ENCODE results near the gene ALCAM. TPM values are rescaled to one million over a fixed set of nuclear protein-coding genes. Genes with fewer than 3 reads are reported as not detected.

ALCAM gene
- total and polyA plus RNA-seq, 2 donors = 33.7 to 153 TPM

- no peaks in the 10 kb centered on the region for H3K36me3 ChIP-seq (ENCODE audit: insufficient read depth)
- DNase-seq (ENCODE audit: extremely low spot score) = no peak
- H3K4me3 ChIP-seq (ENCODE audit: low read depth, low read length) = no peak overlapping the region
- 98% methylated on average over 2 of the region's 2 CpGs for WGBS
- no peak overlapping the region for H3K27ac ChIP-seq (ENCODE audit: low read depth)
- no peaks in the 10 kb centered on the region for H3K4me1 ChIP-seq (ENCODE audit: insufficient read depth)
These were observed 42.7 kb downstream of the ALCAM start for GRCh38 chr3:105409364-105409763.

- H3K4me3 ChIP-seq (ENCODE audit: low read depth, low read length) = no peak overlapping the region
- 94% methylated on average over 1 of the region's 1 CpG for WGBS
- H3K27ac ChIP-seq (ENCODE audit: low read depth) = no peak overlapping the region
- H3K36me3 ChIP-seq (ENCODE audit: insufficient read depth) = no peaks in the 10 kb centered on the region
- no peaks in the 10 kb centered on the region for H3K4me1 ChIP-seq (ENCODE audit: insufficient read depth)
- no peak for DNase-seq (ENCODE audit: extremely low spot score)
These were observed 46.7 kb downstream of the ALCAM start for GRCh38 chr3:105413343-105413887.

GRCh38 chr3:105414841-105415240 lies 48.1 kb downstream of the ALCAM start:
- Histone ChIP-seq H3K4me3 (ENCODE audit: low read depth, low read length) (no peak overlapping the region), H3K36me3 (ENCODE audit: insufficient read depth) (no peaks in the 10 kb centered on the region), H3K4me1 (ENCODE audit: insufficient read depth) (no peaks in the 10 kb centered on the region), H3K27ac (ENCODE audit: low read depth) (no peak overlapping the region)
- DNase-seq (ENCODE audit: extremely low spot score) = no peak
- WGBS = 35% methylated on average over 4 of the region's 4 CpGs

GRCh38 chr3:105415951-105416350 lies 49.2 kb downstream of the ALCAM start:
- no peak overlapping the region for H3K27ac ChIP-seq (ENCODE audit: low read depth)
- H3K4me1 ChIP-seq (ENCODE audit: insufficient read depth) = no peaks in the 10 kb centered on the region
- DNase-seq (ENCODE audit: extremely low spot score) = no peak
- no peaks in the 10 kb centered on the region for H3K36me3 ChIP-seq (ENCODE audit: insufficient read depth)
- 95% methylated on average over 1 of the region's 1 CpG for WGBS
- no peak overlapping the region for H3K4me3 ChIP-seq (ENCODE audit: low read depth, low read length)

GRCh38 chr3:105417525-105418289 lies 51.0 kb downstream of the ALCAM start:
- no peak overlapping the region for H3K4me3 ChIP-seq (ENCODE audit: low read depth, low read length)
- H3K36me3 ChIP-seq (ENCODE audit: insufficient read depth) = no peaks in the 10 kb centered on the region
- H3K27ac ChIP-seq (ENCODE audit: low read depth) = no peak overlapping the region
- H3K4me1 ChIP-seq (ENCODE audit: insufficient read depth) = no peaks in the 10 kb centered on the region
- WGBS = 89% methylated on average over 3 of the region's 3 CpGs
- no peak for DNase-seq (ENCODE audit: extremely low spot score)

GRCh38 chr3:105422645-105423044 lies 55.9 kb downstream of the ALCAM start:
- 94% methylated on average over 2 of the region's 2 CpGs for WGBS

GRCh38 chr3:105423397-105423796 lies 56.7 kb downstream of the ALCAM start:
- H3K27ac ChIP-seq (ENCODE audit: low read depth) = no peak overlapping the region
- H3K4me3 ChIP-seq (ENCODE audit: low read depth, low read length) = no peak overlapping the region
- H3K4me1 ChIP-seq (ENCODE audit: insufficient read depth) = no peaks in the 10 kb centered on the region
- DNase-seq (ENCODE audit: extremely low spot score) = no peak
- 87% methylated on average over 2 of the region's 2 CpGs for WGBS
- no peaks in the 10 kb centered on the region for H3K36me3 ChIP-seq (ENCODE audit: insufficient read depth)

More at GRCh38 chr3:105422645-105423044, 55.9 kb downstream of the ALCAM start:
- H3K27ac ChIP-seq (ENCODE audit: low read depth) = no peak overlapping the region
- DNase-seq (ENCODE audit: extremely low spot score) = no peak
- no peaks in the 10 kb centered on the region for H3K4me1 ChIP-seq (ENCODE audit: insufficient read depth)
- no peak overlapping the region for H3K4me3 ChIP-seq (ENCODE audit: low read depth, low read length)
- no peaks in the 10 kb centered on the region for H3K36me3 ChIP-seq (ENCODE audit: insufficient read depth)

- DNase-seq (ENCODE audit: extremely low spot score) = no peak
- Histone ChIP-seq H3K4me3 (ENCODE audit: low read depth, low read length) (no peak overlapping the region), H3K27ac (ENCODE audit: low read depth) (no peak overlapping the region), H3K36me3 (ENCODE audit: insufficient read depth) (no peaks in the 10 kb centered on the region), H3K4me1 (ENCODE audit: insufficient read depth) (no peaks in the 10 kb centered on the region)
- WGBS = 96% methylated on average over 2 of the region's 2 CpGs
These were observed 57.9 kb downstream of the ALCAM start for GRCh38 chr3:105424412-105425152.

- no peak overlapping the region for H3K27ac ChIP-seq (ENCODE audit: low read depth)
- 61% methylated on average over 4 of the region's 4 CpGs for WGBS
- H3K4me3 ChIP-seq (ENCODE audit: low read depth, low read length) = no peak overlapping the region
- no peaks in the 10 kb centered on the region for H3K36me3 ChIP-seq (ENCODE audit: insufficient read depth)
- H3K4me1 ChIP-seq (ENCODE audit: insufficient read depth) = no peaks in the 10 kb centered on the region
- no peak for DNase-seq (ENCODE audit: extremely low spot score)
These were observed 58.4 kb downstream of the ALCAM start for GRCh38 chr3:105425153-105425502.

- Histone ChIP-seq H3K36me3 (ENCODE audit: insufficient read depth) (no peaks in the 10 kb centered on the region), H3K27ac (ENCODE audit: low read depth) (no peak overlapping the region), H3K4me1 (ENCODE audit: insufficient read depth) (no peaks in the 10 kb centered on the region), H3K4me3 (ENCODE audit: low read depth, low read length) (no peak overlapping the region)
- DNase-seq (ENCODE audit: extremely low spot score) = no peak
- WGBS = 96% methylated on average over 1 of the region's 1 CpG
These were observed 60.6 kb downstream of the ALCAM start for GRCh38 chr3:105427332-105427731.

GRCh38 chr3:105429034-105429762 lies 62.5 kb downstream of the ALCAM start:
- Histone ChIP-seq H3K27ac (ENCODE audit: low read depth) (no peak overlapping the region), H3K4me1 (ENCODE audit: insufficient read depth) (no peaks in the 10 kb centered on the region), H3K4me3 (ENCODE audit: low read depth, low read length) (no peak overlapping the region)

GRCh38 chr3:105430455-105430854 lies 63.7 kb downstream of the ALCAM start:
- H3K4me3 ChIP-seq (ENCODE audit: low read depth, low read length) = no peak overlapping the region
- no peak for DNase-seq (ENCODE audit: extremely low spot score)
- no peaks in the 10 kb centered on the region for H3K36me3 ChIP-seq (ENCODE audit: insufficient read depth)
- no peak overlapping the region for H3K27ac ChIP-seq (ENCODE audit: low read depth)
- no peaks in the 10 kb centered on the region for H3K4me1 ChIP-seq (ENCODE audit: insufficient read depth)
- 90% methylated on average over 2 of the region's 2 CpGs for WGBS

More at GRCh38 chr3:105429034-105429762, 62.5 kb downstream of the ALCAM start:
- H3K36me3 ChIP-seq (ENCODE audit: insufficient read depth) = no peaks in the 10 kb centered on the region
- DNase-seq (ENCODE audit: extremely low spot score) = no peak

GRCh38 chr3:105431200-105431599 lies 64.5 kb downstream of the ALCAM start:
- no peaks in the 10 kb centered on the region for H3K4me1 ChIP-seq (ENCODE audit: insufficient read depth)
- H3K36me3 ChIP-seq (ENCODE audit: insufficient read depth) = no peaks in the 10 kb centered on the region
- no peak overlapping the region for H3K27ac ChIP-seq (ENCODE audit: low read depth)
- no peak overlapping the region for H3K4me3 ChIP-seq (ENCODE audit: low read depth, low read length)
- DNase-seq (ENCODE audit: extremely low spot score) = no peak
- 92% methylated on average over 2 of the region's 2 CpGs for WGBS
